Colonic mucosa (tissue), 4 donors: ENCODE data around the gene CARNS1. TPM values are rescaled to one million over a fixed set of nuclear protein-coding genes. Genes with fewer than 3 reads are reported as not detected.
A peak's percentile ranks its signal among the peaks of the same experiment; 100 is the strongest.

Experiments
- DNase-seq: peaks from one replicate; pipeline ENCODE4 v3.0.0-alpha.2; 2020
- H3K27ac ChIP-seq: fragments of 200-600 bp; one replicate; pipeline ENCODE4 v1.8.0; 2021
- H3K27me3 ChIP-seq: fragments of 200-600 bp; one replicate; pipeline ENCODE4 v1.8.0; 2021
- H3K36me3 ChIP-seq: fragments of 200-600 bp; one replicate; pipeline ENCODE4 v1.8.0; 2021
- H3K4me1 ChIP-seq: fragments of 200-600 bp; one replicate; pipeline ENCODE4 v1.8.0; 2021; ENCODE audit warnings: mild to moderate bottlenecking
- H3K4me3 ChIP-seq: fragments of 200-600 bp; one replicate; pipeline ENCODE4 v1.8.0; 2021
- H3K9ac ChIP-seq, 2 donors: one replicate each; pipeline ENCODE4 v1.7.0; 2013; ENCODE audit warnings: control low read depth in 2 of 2, low read depth in 2 of 2, low read length in 2 of 2
- H3K9me3 ChIP-seq: fragments of 200-600 bp; one replicate; pipeline ENCODE4 v1.8.0; 2021
- intact Hi-C: fragments of 100-400 bp; cut with DNase I; formaldehyde crosslinking; loops from one replicate; pipeline ENCODE4 v1.14.1; 2022
- total RNA-seq, 2 donors: library from RNA; stranded (reverse); fragmentation: NEBNext Ultra II Directional in 1 of 2; extraction: Animal tissue kit (Norgen Biotek cat#: 25700) in 1 of 2; gene quantifications; one replicate each; pipeline ENCODE4 v1.2.1, GENCODE V29; 2021
- TF ChIP-seq, protein P1 (sequence below): fragments of 200-600 bp; IDR thresholded peaks from one replicate; pipeline ENCODE4 v1.8.0; 2022; ENCODE audit warnings: antibody characterized with exemption, mild to moderate bottlenecking
- donor health status: healthy.
- donor health status: DM: no; HTN: no; CAD: no.
- donor health status: DM: no; HTN: no; CAD: no.

Gene CARNS1
- total RNA-seq, 2 donors from 2014 or later: 0.20 to 0.32 TPM

DNA sequence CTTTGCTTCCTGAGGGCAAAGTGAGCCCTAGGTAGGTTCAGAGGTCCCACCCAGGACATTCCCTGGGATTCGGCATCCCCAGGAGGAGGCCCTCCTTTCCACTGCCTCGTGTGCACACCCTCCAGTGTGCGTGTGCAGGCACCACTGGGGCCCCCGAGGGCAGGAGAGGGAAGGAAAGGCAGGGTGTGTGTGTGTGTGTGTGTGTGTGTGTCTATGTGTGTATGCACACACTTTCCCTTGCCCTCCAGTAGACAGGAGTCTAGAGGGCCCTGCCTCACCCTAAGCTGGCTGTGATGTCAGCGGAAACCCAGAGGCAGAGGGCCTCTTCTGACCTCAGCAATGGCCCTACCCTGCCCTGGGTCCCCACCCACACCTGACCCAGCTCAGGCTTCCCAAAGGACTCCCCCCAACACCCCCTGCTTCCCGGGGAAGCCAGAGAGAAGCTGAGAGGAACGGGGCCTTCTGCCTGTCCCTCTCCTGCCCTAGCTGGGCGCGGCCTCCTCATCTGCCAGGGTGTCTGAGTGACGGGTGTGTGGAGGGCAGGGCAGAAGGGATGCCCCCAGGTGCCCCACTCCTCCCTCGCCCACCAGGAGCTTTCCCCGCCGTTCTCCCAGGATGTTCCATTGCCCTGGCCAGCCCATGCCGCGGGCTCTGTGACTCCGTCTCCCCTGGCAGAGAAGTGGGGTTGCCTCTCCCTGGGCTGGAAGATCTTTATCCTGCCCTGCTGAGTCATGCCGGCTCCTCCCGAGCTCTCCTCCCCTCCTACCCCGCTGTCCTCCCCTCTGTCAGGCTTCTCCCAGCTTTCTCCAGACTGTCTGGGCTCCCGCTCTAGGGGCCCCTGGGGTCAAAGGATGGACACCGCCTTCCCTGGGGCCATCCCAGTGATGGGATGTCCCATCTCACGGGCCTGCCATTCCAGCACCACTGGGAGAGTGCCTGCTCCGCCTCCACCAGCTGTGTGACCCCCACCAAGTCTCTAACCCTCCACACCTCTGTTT lies 36.1 kb upstream of the CARNS1 start:
- intact Hi-C loops: loop anchor here (5.0 kb wide), 2 partner anchors 32 to 112 kb away; partner anchors contain the start of gene GRK2
- Histone ChIP-seq H3K4me1 (peaks cover 9% of the 10 kb centered on the region), H3K9me3 (no peaks in the 10 kb centered on the region), H3K27ac (no peak overlapping the region), H3K4me3 (no peak overlapping the region), H3K9ac (no peak overlapping the region), H3K27me3 (no peaks in the 10 kb centered on the region), H3K36me3 (no peaks in the 10 kb centered on the region)
- TF ChIP-seq, protein P1, sequence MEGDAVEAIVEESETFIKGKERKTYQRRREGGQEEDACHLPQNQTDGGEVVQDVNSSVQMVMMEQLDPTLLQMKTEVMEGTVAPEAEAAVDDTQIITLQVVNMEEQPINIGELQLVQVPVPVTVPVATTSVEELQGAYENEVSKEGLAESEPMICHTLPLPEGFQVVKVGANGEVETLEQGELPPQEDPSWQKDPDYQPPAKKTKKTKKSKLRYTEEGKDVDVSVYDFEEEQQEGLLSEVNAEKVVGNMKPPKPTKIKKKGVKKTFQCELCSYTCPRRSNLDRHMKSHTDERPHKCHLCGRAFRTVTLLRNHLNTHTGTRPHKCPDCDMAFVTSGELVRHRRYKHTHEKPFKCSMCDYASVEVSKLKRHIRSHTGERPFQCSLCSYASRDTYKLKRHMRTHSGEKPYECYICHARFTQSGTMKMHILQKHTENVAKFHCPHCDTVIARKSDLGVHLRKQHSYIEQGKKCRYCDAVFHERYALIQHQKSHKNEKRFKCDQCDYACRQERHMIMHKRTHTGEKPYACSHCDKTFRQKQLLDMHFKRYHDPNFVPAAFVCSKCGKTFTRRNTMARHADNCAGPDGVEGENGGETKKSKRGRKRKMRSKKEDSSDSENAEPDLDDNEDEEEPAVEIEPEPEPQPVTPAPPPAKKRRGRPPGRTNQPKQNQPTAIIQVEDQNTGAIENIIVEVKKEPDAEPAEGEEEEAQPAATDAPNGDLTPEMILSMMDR: no peak
- DNase-seq: no peak

DNA sequence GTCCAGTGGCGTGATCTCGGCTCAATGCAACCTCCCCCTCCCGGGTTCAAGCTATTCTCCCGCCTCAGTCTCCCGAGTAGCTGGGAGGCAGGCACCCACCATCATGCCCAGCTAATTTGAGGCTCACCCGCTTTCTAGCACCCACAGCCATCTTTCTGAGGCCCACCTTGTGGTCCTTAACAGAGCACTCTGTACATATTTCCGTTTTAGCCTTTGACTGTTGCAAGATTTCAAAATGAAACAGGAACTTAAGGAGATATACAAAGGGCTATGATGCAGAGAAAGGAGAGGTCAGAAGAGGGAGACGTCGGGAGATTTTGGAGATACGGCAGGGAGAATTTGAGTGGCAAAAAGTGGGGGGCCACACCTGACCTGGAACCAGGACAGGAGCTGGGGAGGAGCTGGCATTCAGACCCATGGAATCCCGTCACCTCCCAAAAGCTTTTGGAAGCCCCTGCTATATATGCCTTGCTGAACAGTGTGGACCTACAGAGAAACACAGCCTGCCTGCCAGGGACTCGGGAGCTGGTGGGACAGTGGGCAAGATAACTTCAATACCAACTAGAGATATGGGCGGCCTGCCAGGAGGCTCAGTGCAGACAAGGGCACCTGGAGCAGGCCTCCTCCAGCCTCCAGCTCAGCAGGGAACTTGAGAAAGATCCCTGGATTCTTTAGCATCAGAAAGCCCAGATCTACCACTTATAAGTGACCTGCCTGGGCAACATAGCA lies 34.1 kb upstream of the CARNS1 start:
- H3K9ac ChIP-seq: no peak overlapping the region
- H3K36me3 ChIP-seq: no peaks in the 10 kb centered on the region
- no peak overlapping the region for H3K27ac ChIP-seq
- H3K9me3 ChIP-seq: no peaks in the 10 kb centered on the region
- H3K4me3 ChIP-seq: no peak overlapping the region
- H3K4me1 ChIP-seq: peaks cover 4% of the 10 kb centered on the region
- DNase-seq: peak; percentile 33
- no peaks in the 10 kb centered on the region for H3K27me3 ChIP-seq
- intact Hi-C loops: loop anchor here (5.0 kb wide), 2 partner anchors 34 to 114 kb away; partner anchors contain the start of gene GRK2
- TF ChIP-seq, protein P1: no peak

DNA sequence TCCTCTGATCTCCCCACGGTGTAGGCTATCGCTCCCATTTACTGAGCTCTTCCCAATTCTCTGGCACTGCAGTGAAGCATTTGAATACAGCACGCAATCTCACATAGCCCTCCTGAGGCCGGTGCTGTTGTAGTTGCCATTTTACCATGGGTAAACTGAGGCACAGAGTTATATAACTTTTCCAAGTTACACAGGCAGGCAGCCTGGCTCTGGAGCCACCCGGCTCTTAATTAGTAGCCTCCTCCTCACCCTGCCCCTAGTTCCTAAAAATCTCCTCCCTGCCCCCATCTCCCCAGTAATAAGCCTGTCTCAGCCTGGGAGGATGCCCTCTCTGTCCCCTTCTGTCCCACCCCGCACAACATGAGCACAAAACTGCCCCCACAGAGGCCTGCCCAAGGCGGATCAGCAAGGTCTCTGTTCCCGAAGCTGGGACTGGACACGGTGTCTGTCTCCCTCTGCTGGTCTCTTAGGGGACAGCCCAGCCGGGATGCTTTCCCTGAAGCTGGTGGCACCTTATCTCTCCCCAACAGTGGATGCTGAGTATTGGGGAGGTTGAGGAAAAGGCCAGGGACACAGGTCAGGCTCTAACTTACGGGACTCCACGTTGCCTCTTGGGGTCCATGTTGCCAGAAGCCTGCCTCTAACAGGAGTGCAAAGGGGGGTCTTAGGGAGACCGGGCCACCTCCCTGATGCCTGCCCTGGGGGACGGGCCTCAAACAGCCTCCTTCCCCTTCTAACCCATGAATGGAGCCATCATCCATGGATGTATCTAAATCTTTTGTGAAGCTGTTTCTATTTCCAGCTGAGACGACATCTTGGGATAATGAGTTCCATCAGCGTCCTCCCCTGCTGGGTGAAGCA lies 33.0 kb upstream of the CARNS1 start:
- intact Hi-C loops: loop anchor here (5.0 kb wide), 2 partner anchors 35 to 115 kb away; partner anchors contain the start of gene GRK2
- Histone ChIP-seq H3K4me3 (no peak overlapping the region), H3K36me3 (no peaks in the 10 kb centered on the region), H3K9ac (peak overlapping the region in 1 of 2 donors; percentile 55), H3K4me1 (peaks cover 4% of the 10 kb centered on the region), H3K27me3 (no peaks in the 10 kb centered on the region), H3K27ac (no peak overlapping the region), H3K9me3 (no peaks in the 10 kb centered on the region)
- TF ChIP-seq, protein P1: peak; percentile 95
- DNase-seq: peak; percentile 88

- TF ChIP-seq, protein P1: no peak
- no peaks in the 10 kb centered on the region for H3K4me1 ChIP-seq
- no peak overlapping the region for H3K27ac ChIP-seq
- no peak for DNase-seq
- intact Hi-C loops: loop anchor here (5.0 kb wide), 2 partner anchors 38 to 118 kb away; partner anchors contain the start of gene GRK2
- H3K36me3 ChIP-seq: no peaks in the 10 kb centered on the region
- H3K9me3 ChIP-seq: no peaks in the 10 kb centered on the region
- H3K9ac ChIP-seq: peak overlapping the region in 1 of 2 donors; percentile 34
- no peak overlapping the region for H3K4me3 ChIP-seq
- H3K27me3 ChIP-seq: no peaks in the 10 kb centered on the region
Measured at GRCh38 chr11:67384851-67385366, 30.6 kb upstream of the CARNS1 start.
